NT2/D1 (cell line): ENCODE measurements around the gene EPHB2.

Source experiments
- DNase-seq: peaks from one replicate; pipeline ENCODE4 v3.0.0-alpha.2; 2011; ENCODE audit warnings: low read depth, low spot score
- H3K27me3 ChIP-seq: 2 replicates; pipeline ENCODE4 v1.6.0; 2011; ENCODE audit warnings: mild to moderate bottlenecking; ENCODE audit not compliant: insufficient read length, insufficient read depth
- H3K36me3 ChIP-seq: 2 replicates; pipeline ENCODE4 v1.6.1; 2011; ENCODE audit warnings: mild to moderate bottlenecking, low read length, mixed read lengths; ENCODE audit not compliant: insufficient read depth, insufficient read length
- H3K4me1 ChIP-seq: 2 replicates; pipeline ENCODE4 v1.5.1; 2011; ENCODE audit not compliant: insufficient read depth, insufficient read length
- H3K4me3 ChIP-seq: 2 replicates; pipeline ENCODE4 v1.5.1; 2011; ENCODE audit warnings: low read depth; ENCODE audit not compliant: insufficient read length
- H3K9ac ChIP-seq: 2 replicates; pipeline ENCODE4 v1.6.0; 2011; ENCODE audit warnings: low read depth; ENCODE audit not compliant: insufficient read length
- H3K9me3 ChIP-seq: 2 replicates; pipeline ENCODE4 v1.5.1; 2011; ENCODE audit warnings: mild to moderate bottlenecking, low read length; ENCODE audit not compliant: insufficient read depth
- SUZ12 ChIP-seq: IDR thresholded peaks from 2 replicates; pipeline ENCODE4 v1.6.1; 2011; ENCODE audit not compliant: insufficient read length, insufficient read depth; ENCODE audit errors: extremely low read depth
- YY1 ChIP-seq: IDR thresholded peaks from 2 replicates; pipeline ENCODE4 v1.6.1; 2011; ENCODE audit not compliant: insufficient read length, insufficient read depth
- ZNF274 ChIP-seq: IDR thresholded peaks from 2 replicates; pipeline ENCODE4 v1.6.1; 2011; ENCODE audit warnings: mild to moderate bottlenecking, low read depth, low read length

EPHB2 gene

GRCh38 chr1:22862752-22863151 is 152.1 kb downstream of the EPHB2 start:
- peaks cover 2% of the 10 kb centered on the region for H3K36me3 ChIP-seq
- H3K4me1 ChIP-seq = no peaks in the 10 kb centered on the region
- H3K9ac ChIP-seq = no peak overlapping the region
- H3K9me3 ChIP-seq = no peaks in the 10 kb centered on the region
- no peaks in the 10 kb centered on the region for H3K27me3 ChIP-seq
- no peak for TF ChIP-seq SUZ12
- no peak for DNase-seq
- H3K4me3 ChIP-seq = no peak overlapping the region

DNA sequence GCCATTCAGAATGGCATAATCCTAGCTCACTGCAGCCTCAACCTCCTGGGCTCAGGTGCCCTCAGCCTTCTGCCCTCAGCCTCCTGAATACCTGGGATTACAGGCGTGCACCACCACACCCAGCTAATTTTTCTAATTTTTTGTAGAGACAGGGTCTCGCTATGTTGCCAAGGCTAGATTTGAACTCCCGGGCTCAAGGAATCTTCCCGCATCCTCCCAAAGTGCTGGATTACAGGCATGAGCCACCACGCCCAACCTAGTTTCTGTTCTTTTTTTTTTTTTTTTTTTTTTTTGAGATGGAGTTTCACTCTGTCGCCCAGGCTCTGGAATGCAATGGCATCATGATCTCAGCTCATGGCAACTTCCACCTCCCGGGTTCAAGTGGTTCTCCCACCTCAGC is 153.1 kb downstream of the EPHB2 start:
- no peak overlapping the region for H3K4me3 ChIP-seq
- TF ChIP-seq SUZ12 (no peak), YY1 (no peak), ZNF274 (no peak)
- no peak for DNase-seq

GRCh38 chr1:22864886-22865285 is 154.2 kb downstream of the EPHB2 start:
- H3K4me3 ChIP-seq = no peak overlapping the region
- no peak overlapping the region for H3K9ac ChIP-seq
- peaks cover 2% of the 10 kb centered on the region for H3K4me1 ChIP-seq
- no peak for DNase-seq
- TF ChIP-seq SUZ12 (no peak), YY1 (no peak), ZNF274 (no peak)
- H3K27me3 ChIP-seq = no peaks in the 10 kb centered on the region
- peaks cover 2% of the 10 kb centered on the region for H3K36me3 ChIP-seq
- H3K9me3 ChIP-seq = 0 out of 2 replicates have a peak, but pooled peaks cover 6% of the 10 kb centered on the region

More for the DNA sequence above, 153.1 kb downstream of the EPHB2 start:
- no peak overlapping the region for H3K9ac ChIP-seq
- H3K4me1 ChIP-seq = no peaks in the 10 kb centered on the region
- H3K36me3 ChIP-seq = peaks cover 2% of the 10 kb centered on the region
- no peaks in the 10 kb centered on the region for H3K27me3 ChIP-seq
- 0 out of 2 replicates have a peak, but pooled peaks cover 6% of the 10 kb centered on the region for H3K9me3 ChIP-seq

DNA sequence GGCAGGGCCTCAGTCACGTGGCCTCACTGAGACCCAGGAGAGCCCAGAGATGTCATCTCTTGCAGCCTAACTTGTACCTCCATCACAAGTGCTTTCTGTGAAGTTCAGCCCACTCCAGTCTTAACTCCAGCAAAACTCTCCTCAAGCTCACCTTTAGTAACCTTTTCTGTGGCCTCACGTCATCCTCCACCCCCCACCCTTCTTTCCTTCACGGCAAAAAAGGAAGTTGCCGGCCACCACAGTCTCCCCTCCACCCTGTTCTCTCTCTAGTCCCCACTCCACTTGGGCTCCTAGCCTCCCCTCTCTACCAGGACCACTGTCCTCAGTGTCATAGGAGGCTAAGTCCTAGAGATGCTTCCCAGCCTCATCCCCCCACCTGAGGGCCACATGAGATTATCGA is 155.1 kb downstream of the EPHB2 start:
- Histone ChIP-seq H3K9me3 (0 out of 2 replicates have a peak, but pooled peaks cover 6% of the 10 kb centered on the region), H3K9ac (no peak overlapping the region), H3K27me3 (no peaks in the 10 kb centered on the region), H3K4me1 (peaks cover 4% of the 10 kb centered on the region), H3K36me3 (peaks cover 2% of the 10 kb centered on the region), H3K4me3 (no peak overlapping the region)
- DNase-seq = no peak
- no peak for TF ChIP-seq ZNF274
- TF ChIP-seq YY1 = no peak
- no peak for TF ChIP-seq SUZ12

DNA sequence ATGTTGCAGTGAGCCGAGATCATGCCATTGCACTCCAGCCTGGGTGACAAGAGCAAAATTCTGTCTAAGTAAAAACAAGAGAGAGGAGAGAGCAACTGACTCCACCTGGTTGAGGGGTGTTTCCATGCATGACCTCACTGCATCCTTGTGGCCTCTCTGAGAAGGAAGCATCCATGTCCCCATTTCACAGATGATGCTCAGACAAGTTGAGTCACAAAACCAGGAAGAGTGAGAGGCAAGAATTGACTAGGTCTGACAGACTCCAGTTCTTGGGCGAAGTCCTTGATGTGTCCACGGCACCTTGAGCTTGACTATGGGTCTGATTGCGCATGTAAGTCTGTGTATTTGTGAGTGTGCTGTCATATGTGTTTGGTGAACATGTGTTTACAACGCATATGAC is 156.2 kb downstream of the EPHB2 start:
- no peak for TF ChIP-seq SUZ12
- no peak for TF ChIP-seq YY1
- TF ChIP-seq ZNF274 = no peak
- H3K4me1 ChIP-seq = peaks cover 5% of the 10 kb centered on the region
- H3K9ac ChIP-seq = no peak overlapping the region
- H3K36me3 ChIP-seq = peaks cover 2% of the 10 kb centered on the region
- no peak for DNase-seq
- no peaks in the 10 kb centered on the region for H3K27me3 ChIP-seq
- H3K9me3 ChIP-seq = 0 out of 2 replicates have a peak, but pooled peaks cover 6% of the 10 kb centered on the region
- no peak overlapping the region for H3K4me3 ChIP-seq

DNA sequence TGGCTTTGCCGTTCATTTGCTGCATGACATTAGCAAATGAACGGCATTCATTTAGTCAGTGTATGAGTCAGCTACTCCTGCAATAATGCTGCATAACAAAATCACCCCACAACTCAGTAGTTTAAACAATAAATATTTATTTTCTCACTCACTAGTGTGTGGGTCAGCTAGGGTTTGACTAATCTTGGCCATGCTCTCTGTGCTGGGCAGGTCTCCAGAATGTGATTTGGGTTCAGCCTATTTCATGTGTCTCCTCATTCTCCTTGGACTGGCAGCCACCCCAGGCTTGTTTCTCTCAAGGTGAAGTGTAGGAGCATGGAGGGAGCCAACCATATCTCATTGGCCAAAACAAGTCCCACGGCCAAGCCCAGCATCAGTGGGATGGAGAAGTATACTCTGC is 157.7 kb downstream of the EPHB2 start:
- TF ChIP-seq SUZ12 = no peak
- TF ChIP-seq YY1 = no peak
- no peak for TF ChIP-seq ZNF274
- no peak for DNase-seq
- no peaks in the 10 kb centered on the region for H3K27me3 ChIP-seq

DNA sequence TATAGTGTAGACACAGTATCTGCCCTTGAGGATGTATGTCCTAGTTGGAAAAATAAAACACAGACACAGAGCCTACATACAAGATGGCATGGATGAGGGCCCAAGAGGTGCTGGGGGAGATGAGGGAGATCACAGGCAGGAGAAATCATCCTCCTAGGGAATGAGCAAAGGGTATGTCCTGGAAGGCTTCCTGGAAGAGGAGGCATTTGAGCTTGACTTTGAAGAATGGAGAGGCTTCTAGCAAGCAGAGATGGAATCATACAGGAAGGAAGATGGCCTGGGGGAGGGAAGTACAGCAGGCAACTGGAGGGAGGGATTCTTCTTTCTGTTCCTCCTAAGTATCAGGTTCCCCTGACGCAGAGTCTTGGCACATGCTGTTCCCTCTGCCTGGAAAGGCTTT is 158.7 kb downstream of the EPHB2 start:
- Histone ChIP-seq H3K4me3 (no peak overlapping the region), H3K9me3 (0 out of 2 replicates have a peak, but pooled peaks cover 6% of the 10 kb centered on the region), H3K36me3 (peaks cover 2% of the 10 kb centered on the region), H3K4me1 (peaks cover 5% of the 10 kb centered on the region), H3K27me3 (no peaks in the 10 kb centered on the region), H3K9ac (no peak overlapping the region)
- TF ChIP-seq SUZ12 (no peak), YY1 (no peak), ZNF274 (no peak)
- no peak for DNase-seq

More for the DNA sequence above, 157.7 kb downstream of the EPHB2 start:
- no peak overlapping the region for H3K4me3 ChIP-seq
- peaks cover 5% of the 10 kb centered on the region for H3K4me1 ChIP-seq
- 0 out of 2 replicates have a peak, but pooled peaks cover 6% of the 10 kb centered on the region for H3K9me3 ChIP-seq
- peaks cover 2% of the 10 kb centered on the region for H3K36me3 ChIP-seq
- no peak overlapping the region for H3K9ac ChIP-seq

DNA sequence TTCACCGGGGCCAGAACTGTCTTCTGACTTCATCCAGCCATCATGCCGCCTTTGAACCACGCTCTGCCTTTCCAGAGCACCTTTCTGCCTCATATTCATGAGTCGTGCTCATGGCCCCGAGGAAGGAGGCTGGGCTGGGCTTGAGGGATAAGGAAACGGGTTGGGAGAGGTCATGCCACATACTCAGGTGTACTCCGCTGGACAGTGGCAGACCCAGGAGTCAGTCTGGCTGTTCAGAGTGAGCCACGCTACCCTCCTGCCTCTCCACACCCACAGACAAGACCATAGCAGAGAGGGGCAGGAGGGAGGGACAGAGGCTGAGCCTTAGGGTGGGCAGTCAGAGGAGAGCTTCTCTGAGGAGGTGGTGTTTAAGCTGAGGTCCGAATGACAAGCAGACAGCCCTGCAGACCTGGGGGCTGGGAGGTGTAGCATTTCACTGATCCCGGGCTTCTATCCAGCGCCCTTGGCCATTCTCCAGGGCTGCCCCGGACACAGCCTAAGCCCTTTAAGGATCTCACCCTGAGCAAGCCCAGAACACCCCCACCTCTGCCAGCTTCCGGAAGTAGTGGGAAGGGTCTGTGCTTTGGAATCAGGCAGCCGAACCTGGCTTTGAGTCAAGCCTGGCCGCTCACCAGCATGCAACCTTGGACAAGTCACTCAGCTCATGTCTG is 159.7 kb downstream of the EPHB2 start:
- Histone ChIP-seq H3K9me3 (0 out of 2 replicates have a peak, but pooled peaks cover 6% of the 10 kb centered on the region), H3K4me1 (peaks cover 5% of the 10 kb centered on the region), H3K27me3 (no peaks in the 10 kb centered on the region), H3K9ac (no peak overlapping the region), H3K4me3 (no peak overlapping the region), H3K36me3 (no peaks in the 10 kb centered on the region)
- no peak for DNase-seq
- TF ChIP-seq YY1 = no peak
- no peak for TF ChIP-seq SUZ12
- no peak for TF ChIP-seq ZNF274
